M059J (cell line): ENCODE data around the gene FBLN1. TPM values are rescaled to one million over a fixed set of nuclear protein-coding genes. Genes with fewer than 3 reads are reported as not detected.
"Not testable (repeated sequence)": the region's sequence is repeated elsewhere in the genome, so short reads cannot be mapped to it uniquely, and the experiment has no call there.

ENCODE experiments used
- DNase-seq: peaks from one replicate; pipeline ENCODE4 v3.0.0-alpha.2; 2012; ENCODE audit warnings: low read depth
- total RNA-seq: library from RNA; depleted of rRNA; stranded (reverse); fragments of >200 nt; shearing (Covaris generic); gene quantifications from 2 replicates; pipeline ENCODE4 v1.2.3, GENCODE V29; 2014

Gene FBLN1
- total RNA-seq, 1 experiment from 2014 or later = 34.9 TPM

- no peak for DNase-seq
Measured at GRCh38 chr22:45477366-45478107, 25.1 kb upstream of the FBLN1 start.

- peak; percentile 48 for DNase-seq
Measured at GRCh38 chr22:45478108-45478771, 24.4 kb upstream of the FBLN1 start.

- DNase-seq = no peak
Measured at GRCh38 chr22:45480717-45481116, 22.0 kb upstream of the FBLN1 start.

- no peak for DNase-seq
Measured at GRCh38 chr22:45481661-45482060, 21.0 kb upstream of the FBLN1 start.

- DNase-seq = no peak
Measured at GRCh38 chr22:45482169-45482568, 20.5 kb upstream of the FBLN1 start.

GRCh38 chr22:45483319-45483718 is 19.4 kb upstream of the FBLN1 start:
- no peak for DNase-seq

- DNase-seq = no peak
Measured at GRCh38 chr22:45483918-45484499, 18.7 kb upstream of the FBLN1 start.

- no peak for DNase-seq
Measured at GRCh38 chr22:45484742-45485141, 17.9 kb upstream of the FBLN1 start.

GRCh38 chr22:45485261-45485660 is 17.4 kb upstream of the FBLN1 start:
- DNase-seq = no peak

- no peak for DNase-seq
Measured at GRCh38 chr22:45488764-45489370, 13.8 kb upstream of the FBLN1 start.

- DNase-seq = no peak
Measured at GRCh38 chr22:45490836-45491235, 11.8 kb upstream of the FBLN1 start.

- peak; percentile 78 for DNase-seq
Measured at GRCh38 chr22:45491841-45492240, 10.8 kb upstream of the FBLN1 start.

- no peak for DNase-seq
Measured at GRCh38 chr22:45493286-45493771, 9.4 kb upstream of the FBLN1 start.

GRCh38 chr22:45494306-45494705 is 8.4 kb upstream of the FBLN1 start:
- not testable (repeated sequence) for DNase-seq

- not testable (repeated sequence) for DNase-seq
Measured at GRCh38 chr22:45495616-45496015, 7.1 kb upstream of the FBLN1 start.

- no peak for DNase-seq
Measured at GRCh38 chr22:45496451-45496941, 6.2 kb upstream of the FBLN1 start.

GRCh38 chr22:45497351-45498145 is 5.1 kb upstream of the FBLN1 start:
- no peak for DNase-seq

- no peak for DNase-seq
Measured at GRCh38 chr22:45499746-45500145, 2.9 kb upstream of the FBLN1 start.

GRCh38 chr22:45503050-45503815 is 550 bp downstream of the FBLN1 start:
- no peak for DNase-seq

- DNase-seq = no peak
Measured at GRCh38 chr22:45503816-45504372, 1.2 kb downstream of the FBLN1 start.
